ENCODE results near the gene PNLIPRP1.

PNLIPRP1 gene

DNA sequence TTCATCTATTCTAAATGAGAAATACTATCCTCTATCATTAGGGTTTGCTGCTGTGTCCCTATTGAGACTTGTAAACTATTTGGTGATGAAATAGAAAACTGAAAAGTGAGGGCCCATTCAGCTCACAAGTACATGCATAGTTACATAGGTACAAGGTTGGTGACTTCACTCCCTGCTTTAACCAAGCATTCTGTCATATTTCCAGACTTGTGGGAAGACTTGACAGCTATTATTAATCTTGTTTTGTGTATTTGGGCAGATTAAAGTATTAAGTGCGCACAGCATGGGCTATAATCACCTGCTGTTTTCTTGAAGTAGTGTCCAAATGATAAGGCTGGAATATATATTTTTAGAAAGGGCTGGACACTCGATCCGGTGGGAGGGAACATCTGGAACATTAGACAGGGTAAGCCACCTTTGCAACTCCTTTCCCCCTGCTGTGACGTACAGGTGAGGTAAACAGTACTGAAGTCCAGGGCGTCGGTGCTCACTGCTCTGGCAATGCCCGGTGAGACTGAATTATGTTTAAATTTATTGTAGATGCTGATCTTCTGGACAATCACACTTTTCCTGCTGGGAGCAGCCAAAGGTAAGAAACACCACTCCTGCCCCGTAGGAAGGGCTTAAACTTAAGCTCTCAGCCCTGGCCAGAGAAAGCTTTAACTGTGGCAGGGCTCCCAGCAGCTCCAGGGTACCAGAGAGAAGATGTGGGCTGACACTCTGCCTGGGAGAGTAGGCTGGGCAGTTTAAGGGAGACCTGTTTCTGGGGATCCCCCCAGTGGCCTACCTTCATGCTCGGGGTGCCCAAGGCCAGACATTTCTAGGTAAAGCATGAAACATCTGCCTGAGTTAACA lies at the start of gene PNLIPRP1:
PNLIPRP1 (plus strand) TSS at position 370 of the 855 bp plus-strand sequence; CDS start at position 541, 171 bp downstream.
- DNase-seq = no peak

- DNase-seq = no peak
Measured at GRCh38 chr10:116542007-116542677, 48.6 kb upstream of the PNLIPRP1 start.

GRCh38 chr10:116545122-116545521 lies 45.6 kb upstream of the PNLIPRP1 start:
- no peak for DNase-seq

- no peak for DNase-seq
Measured at GRCh38 chr10:116545756-116546155, 45.0 kb upstream of the PNLIPRP1 start, which contains the start of gene PNLIP. Gene PNLIP (plus strand): TSS chr10:116545931. CDS start chr10:116546093, 162 bp downstream.

- no peak for DNase-seq
Measured at GRCh38 chr10:116548301-116548700, 42.5 kb upstream of the PNLIPRP1 start.

DNA sequence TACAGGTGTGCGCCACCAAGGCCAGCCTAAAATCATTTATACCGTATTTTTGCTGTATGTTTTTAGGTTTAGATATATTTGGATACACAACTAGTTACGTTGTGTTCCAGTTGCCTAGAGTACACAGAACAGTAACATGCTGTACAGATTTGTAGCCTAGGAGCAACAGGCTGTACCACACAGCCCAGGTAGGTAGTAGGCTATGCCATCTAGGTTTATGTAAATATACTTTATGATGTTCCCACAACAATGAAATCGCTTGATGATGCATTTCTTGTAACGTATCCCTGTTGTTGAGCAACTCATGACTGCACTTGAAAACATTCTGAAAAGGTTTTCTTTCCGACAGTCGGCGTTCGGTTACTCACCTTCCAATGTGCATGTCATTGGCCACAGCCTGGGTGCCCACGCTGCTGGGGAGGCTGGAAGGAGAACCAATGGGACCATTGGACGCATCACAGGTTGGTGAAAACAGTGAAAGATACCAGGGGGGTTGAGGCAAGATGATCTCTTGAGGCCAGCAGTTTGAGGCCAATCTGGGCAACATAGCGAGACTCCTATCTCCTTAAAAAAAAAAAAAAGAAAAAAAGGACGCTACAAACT lies 37.3 kb upstream of the PNLIPRP1 start:
- no peak for DNase-seq

DNA sequence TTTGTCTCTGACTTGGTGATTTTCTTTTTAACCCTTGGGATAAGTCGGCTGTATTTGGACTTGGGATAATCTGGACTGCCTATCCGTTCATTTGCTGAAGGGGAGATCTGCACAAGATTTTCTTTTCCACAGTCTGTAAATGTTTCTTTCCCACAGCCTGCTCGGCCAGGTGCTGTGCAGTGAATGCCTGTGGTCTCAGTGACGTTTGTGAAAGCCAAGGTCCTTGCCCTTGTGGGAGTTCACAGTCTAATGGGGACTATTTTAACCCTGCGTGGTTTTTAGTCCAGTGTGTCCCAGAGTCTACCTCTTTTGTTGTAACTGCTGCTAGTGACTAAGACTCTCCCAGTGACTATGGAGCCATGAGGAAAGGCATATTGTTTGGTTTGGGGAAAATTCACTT lies 36.1 kb upstream of the PNLIPRP1 start:
- no peak for DNase-seq

DNA sequence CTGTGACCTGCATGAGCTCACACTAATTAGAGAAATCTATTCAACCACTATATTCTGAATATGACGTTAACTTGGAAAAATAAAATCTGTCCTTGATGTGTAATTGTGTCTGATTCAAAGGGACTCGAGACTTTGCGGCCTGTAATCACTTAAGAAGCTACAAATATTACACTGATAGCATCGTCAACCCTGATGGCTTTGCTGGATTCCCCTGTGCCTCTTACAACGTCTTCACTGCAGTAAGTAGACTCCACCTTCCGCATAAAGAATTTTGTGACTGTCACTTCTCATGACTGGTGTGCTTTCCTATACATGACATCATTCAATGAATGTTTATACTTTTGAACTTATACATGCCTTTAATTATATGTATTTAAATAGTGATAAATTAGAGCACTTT lies 34.9 kb upstream of the PNLIPRP1 start:
- DNase-seq = no peak

DNA sequence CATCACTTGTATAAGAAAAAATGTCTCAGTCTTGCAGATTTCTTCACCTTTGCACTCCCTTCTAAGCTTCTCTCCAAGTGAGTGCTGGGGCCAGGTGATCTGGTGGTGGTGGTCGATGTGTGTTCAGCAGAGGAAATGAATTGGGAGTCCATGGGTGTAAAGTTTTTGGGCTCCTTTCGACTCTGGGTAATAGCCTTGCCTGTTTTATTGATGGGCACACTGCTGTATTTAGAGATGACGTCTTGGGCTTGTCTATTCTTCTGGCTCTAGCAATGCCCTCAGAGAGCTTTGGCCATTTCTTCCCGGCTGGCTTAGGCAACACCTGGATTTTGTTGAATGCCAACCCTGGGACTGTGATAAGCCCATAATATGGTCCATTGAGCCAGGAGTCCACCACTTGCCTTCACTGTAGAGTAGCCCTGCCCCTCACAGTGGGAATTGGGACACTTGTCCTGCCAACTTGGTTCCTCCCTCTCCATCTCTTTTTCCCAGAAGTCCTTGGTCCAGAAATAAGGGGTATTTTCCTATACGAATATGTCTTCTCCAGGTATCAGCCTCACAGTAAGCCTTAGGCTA lies 33.4 kb upstream of the PNLIPRP1 start:
- DNase-seq = no peak

DNA sequence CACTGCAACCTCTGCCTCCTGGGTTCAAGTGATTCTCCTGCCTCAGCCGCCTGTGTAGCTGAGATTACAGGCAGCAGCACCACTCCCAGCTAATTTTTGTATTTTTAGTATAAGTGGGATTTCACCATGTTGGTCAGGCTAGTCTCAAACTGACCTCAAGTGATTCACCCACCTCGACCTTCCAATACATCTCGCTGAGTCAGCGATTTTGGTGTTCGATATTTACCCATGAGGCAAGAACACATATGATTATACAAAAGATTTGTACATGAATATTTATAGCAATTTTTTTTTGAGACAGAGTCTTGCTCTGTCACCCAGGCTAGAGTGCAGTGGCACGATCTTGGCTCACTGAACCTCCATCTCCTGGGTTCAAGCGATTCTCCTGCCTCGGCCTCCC lies 25.2 kb upstream of the PNLIPRP1 start:
- no peak for DNase-seq

GRCh38 chr10:116566932-116567331 lies 23.8 kb upstream of the PNLIPRP1 start:
- DNase-seq = no peak

DNA sequence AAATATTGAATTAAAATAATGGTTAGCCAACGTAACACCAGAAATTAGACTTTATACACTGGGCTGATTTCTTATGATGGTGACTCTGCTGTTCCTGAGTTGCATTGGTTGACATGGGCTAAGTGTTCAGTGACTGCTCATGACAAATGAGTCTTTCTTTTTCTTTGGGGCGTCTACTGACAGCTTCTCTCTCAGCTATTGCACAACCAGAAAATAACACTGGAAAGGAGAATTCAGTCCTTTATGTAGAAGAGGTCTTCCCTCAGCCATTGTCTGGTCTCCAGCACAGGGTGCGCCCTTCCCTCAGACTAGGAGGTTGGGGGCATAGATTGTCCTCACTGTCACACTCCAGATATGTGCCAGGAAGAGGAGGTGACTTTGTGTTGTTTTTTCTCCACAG lies 23.4 kb upstream of the PNLIPRP1 start:
- DNase-seq = no peak

DNA sequence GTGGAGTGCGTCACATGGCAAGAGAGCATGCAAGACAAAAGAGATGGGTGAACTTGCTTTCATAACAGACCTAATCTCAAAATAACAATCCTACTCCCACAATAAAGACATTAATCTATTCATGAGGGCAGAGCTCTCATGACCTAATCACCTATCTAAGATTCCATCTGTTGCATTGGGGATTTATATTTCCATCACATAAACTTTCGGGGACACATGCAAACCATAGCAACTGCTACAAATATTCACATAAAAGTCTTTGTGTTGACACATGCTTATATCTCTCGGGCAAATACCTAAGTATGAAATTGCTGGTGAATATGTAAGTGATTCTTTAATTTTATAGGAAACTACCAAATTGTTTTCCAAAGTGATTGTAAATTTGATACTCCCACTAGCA lies 16.0 kb upstream of the PNLIPRP1 start:
- no peak for DNase-seq

GRCh38 chr10:116587878-116588591 lies 2.7 kb upstream of the PNLIPRP1 start:
- DNase-seq = no peak

DNA sequence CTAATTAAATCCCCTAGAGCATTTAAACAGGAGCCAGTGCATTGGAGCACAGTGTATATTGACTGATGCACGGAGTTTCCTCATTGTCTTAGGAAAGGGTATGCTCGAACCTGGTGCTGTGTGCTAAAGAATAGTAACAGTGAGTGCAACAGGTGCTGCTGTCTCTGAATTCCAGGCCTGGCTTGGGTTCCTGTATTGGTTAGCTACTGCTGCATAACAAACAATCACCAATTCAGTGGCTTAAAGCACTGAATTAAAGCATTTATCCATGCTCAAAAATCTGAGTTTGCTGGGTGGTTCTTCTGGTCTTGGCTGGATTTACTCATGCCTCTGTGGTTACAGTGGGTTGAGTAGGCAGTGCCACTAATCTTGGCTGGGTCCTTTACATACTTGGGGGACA lies 1.8 kb upstream of the PNLIPRP1 start:
- DNase-seq = no peak

- DNase-seq = no peak
Measured at GRCh38 chr10:116589926-116590325, 833 bp upstream of the PNLIPRP1 start.

DNA sequence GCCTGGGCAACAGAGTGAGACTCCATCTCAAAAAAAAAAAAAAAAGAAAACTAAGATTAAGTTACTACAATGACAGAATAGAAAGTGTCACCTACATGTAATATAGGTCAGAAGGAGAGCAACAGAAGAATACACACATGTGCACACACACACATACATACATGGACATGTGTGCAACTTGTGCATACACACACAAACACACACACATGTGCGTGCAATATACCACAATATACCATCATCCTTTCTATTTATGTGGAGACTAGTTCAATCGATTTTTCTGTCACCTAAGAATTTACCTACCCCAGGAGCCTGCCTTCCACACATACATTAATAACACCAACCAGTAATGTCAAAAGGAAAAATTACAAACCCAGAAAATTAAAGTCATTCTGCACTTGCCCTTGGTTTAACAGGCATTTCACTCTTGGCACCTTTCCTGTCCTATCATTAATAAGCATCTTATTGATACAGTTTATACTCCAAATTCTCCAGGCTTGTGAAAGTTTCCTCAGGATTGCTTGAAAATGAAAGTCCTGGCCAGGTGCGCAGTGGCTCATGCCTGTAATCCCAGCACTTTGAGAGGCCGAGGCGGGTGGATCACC lies 2.5 kb downstream of the PNLIPRP1 start:
- DNase-seq = no peak

GRCh38 chr10:116594525-116595035 lies 3.8 kb downstream of the PNLIPRP1 start:
- DNase-seq = no peak

GRCh38 chr10:116596062-116596461 lies 5.3 kb downstream of the PNLIPRP1 start:
- DNase-seq = no peak

DNA sequence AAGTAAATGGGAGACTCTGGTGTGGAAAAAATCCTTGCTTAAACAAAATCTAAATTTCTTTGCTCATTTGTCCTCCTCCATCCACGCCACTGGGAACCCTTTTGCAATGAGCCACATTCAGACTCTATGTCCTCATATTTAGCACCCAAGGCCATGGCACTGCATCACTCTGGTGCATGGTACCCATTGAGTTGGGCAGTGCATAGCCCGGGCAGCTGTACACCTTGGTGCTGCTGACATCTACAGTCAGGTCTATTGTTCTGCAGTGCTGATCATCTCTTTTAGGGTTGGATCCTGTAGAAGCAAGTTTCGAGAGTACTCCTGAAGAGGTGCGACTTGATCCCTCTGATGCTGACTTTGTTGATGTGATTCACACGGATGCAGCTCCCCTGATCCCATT lies 6.8 kb downstream of the PNLIPRP1 start:
- no peak for DNase-seq

- DNase-seq = no peak
Measured at GRCh38 chr10:116598329-116598728, 7.6 kb downstream of the PNLIPRP1 start.

GRCh38 chr10:116599991-116600390 lies 9.2 kb downstream of the PNLIPRP1 start:
- no peak for DNase-seq

All from hematopoietic multipotent progenitor cell treated with erythropoietin and hydrocortisone succinate and interleukin-3 and kit ligand, for 6 days (in vitro differentiated cells).